Activated CD4-positive, CD25-positive, alpha-beta regulatory T cell treated with anti-CD3 and anti-CD28 coated beads, Interleukin-2, amount 50 U/mL, for 24 hours (primary cell): ENCODE measurements around the gene ZNF500.
"Not testable (repeated sequence)": the region's sequence is repeated elsewhere in the genome, so short reads cannot be mapped to it uniquely, and the experiment has no call there.

Source experiments
- ATAC-seq, 2 donors: fragments of 150-1000 bp; cut with Tn5 transposase; one replicate each; pipeline ENCODE4 v1.10.0; 2021; ENCODE audit warnings: mild to moderate bottlenecking in 1 of 2, moderate library complexity in 1 of 2

Gene ZNF500

DNA sequence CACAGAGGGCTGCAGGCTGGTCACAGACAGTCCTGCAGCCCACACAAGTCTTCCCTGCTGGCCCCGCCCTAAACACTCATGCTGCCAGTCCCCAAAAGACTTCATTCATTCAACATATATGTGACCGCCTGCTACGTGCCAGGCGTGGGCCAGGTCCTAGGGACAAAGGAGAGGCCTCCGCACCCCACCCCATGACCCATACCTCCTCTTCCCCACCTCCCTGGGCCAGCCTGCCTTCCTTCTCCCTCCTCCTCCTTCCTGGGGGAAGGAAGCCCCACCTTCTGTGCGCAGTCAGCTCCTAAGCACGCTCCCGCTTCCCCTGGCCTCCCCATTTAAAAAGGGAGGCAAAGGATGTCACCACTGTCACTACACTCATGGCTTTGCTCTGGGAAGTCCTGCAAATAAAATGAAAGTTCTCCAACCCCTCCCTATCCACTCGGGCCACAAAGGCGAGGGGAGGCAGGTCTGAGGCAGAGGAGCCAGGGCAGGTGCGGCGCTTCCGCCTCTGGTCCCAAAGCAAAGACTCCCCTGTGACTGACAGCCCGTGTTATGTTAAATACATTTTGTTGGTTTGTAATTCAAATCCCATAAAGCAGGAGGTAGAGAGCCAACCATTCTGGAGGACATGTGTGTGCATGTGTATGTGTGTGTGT lies 23.6 kb downstream of the ZNF500 start:
- ATAC-seq, result no peak

DNA sequence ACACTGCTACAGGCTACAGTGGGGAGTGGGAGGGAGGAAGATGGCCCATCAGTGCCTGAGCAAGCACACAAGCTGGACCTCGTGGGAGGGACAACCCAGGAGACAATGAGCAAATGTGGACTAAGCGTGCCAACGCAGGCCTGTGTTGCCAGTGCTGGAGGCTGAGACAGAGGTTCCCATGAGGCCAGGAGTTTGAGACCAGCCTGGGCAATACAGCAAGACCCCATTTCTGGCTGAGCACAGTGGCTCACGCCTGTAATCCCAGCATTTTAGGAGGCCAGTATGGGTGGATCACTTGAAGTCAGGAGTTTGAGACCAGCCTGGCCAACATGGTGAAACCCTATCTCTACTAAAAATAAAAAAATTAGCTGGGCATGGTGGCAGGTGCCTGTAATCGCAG lies 28.6 kb downstream of the ZNF500 start:
- ATAC-seq, result not testable (repeated sequence)

DNA sequence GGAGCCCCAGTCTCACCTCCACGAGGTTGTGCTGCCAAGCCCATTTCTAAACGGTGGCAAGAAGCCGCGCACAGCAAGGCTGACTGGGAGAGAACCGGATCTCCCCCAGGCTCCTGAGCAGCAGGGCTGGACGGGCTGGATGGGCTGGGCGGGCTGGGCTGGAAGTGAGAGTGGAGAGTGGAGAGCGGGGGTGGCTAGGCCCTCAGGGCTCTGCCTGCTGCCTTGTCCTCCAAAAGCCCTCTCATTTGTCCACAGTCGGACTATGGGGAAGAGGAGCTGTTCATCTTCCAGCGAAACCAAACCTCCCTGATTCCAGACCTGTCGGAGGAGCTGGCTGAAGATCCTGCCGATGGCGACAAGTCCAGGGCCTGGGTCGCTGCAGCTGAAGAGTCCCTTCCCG lies 29.4 kb downstream of the ZNF500 start:
- no peak for ATAC-seq

DNA sequence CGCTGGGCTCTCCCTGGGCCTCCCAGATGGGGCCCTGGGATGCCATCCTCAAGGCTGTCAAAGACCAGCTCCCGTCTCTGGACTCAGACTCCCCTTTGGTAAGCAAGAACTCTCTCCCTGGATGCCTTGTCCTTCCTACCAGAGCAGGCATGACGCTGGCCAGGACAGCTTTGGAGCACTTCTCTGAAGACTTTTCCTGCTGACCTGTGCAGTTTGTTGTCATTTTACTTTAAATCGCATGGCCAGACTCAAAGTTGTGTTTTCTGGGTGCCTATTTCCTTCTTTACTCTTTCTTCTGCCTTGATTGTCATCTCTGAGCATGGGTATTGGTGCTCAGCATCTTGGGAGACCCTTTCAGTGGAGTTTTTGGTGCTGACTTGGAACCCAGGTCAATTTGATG lies 30.4 kb downstream of the ZNF500 start:
- no peak for ATAC-seq

DNA sequence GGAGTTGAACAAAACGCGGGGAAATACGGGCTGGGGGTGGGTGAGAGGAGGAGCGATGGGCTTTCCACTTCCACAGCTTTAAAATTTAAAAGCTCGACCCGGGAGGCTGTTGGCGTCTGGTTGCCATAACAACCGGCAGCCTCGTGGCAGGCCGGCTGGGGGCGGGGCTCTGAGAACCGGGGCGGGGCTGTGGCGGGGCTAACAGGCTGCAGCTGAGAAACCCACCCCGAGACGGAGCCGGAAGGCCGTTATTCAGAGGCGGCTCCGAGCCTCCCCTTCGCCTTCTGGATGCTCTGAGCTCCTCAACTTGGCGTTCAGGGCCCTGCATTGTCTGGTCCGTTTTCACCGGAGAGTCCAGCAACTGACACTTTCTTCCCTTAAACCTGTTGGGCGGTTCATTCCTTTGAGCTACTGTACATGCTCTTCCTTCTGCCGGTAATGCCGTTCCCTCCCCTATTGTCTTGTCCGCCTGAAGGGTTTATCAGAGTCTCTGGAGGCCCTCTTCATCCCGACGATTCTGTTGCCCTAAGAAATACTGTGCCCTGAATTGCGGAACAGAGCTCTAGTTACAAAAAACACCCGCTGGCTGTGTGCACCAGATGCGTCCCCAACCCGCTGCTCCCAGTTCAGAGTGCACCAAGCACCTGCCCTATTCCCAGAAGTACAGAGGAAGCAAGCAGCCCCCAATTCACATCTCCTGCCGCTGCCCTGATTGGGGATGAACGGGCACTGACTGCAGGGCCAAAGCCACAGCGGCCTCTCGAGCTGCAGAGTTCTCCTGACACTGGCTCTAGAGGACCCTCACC lies 32.0 kb downstream of the ZNF500 start:
- peak; percentile 77 to 78 for ATAC-seq

DNA sequence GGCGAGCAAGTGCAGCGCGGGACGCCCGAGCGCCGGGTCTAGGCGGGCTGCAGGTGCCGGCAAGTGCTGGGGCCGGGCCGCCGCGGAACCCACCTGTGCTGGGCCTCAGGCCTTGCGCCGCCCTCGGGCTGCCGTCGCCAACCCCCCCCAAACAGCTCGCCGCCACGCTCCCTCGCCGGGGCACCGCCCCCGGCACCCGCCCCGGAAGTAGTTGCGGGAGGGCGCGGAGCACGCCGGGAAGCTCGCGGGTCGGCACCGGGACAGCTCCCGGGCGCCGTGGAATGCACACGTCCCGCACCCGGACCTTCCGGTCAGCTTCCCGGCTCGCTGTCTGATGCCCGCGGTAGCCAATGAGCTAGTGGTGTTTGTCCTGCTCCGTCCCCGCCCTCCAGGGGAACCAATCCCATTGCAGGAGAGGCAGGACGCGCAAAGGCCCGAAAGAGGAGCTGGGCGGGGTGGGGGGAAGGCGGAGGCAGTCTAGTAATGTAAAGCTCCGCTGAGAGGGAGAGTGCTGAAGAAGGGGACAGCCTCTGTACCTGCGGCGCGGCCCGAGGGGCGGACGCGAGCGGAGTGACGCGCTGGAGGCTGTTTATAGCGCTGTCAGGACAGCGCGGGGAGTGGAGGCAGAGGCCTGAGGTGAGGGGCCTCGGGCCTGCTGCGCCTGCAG lies 32.8 kb downstream of the ZNF500 start, which contains the start of the genes ANKS3 and DNAAF8:
TSS of gene ANKS3 (minus strand) at position 209 of the 667 bp plus-strand sequence. CDS start 4,122 bp downstream, outside the sequence.
TSS of gene DNAAF8 (plus strand) at position 475 of the 667 bp plus-strand sequence. CDS start 1,978 bp downstream, outside the sequence.
- peak; percentile 84 for ATAC-seq

DNA sequence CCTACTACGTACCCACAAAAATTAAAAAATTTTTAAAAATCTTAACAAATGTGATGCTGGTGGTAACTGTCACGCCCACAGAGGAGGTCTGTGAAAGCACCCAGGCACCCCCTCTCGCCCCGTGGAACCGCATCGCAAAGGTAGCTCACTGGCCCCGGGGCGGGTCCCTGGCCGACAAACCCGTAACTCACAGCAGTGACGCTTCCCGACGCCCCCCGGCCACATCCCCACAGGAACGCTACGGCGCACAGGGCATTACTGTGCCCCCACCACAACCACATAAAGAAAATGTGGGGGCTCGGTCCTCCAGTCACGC lies 33.3 kb downstream of the ZNF500 start:
- ATAC-seq, result peak in 1 of 2 donors; percentile 6

DNA sequence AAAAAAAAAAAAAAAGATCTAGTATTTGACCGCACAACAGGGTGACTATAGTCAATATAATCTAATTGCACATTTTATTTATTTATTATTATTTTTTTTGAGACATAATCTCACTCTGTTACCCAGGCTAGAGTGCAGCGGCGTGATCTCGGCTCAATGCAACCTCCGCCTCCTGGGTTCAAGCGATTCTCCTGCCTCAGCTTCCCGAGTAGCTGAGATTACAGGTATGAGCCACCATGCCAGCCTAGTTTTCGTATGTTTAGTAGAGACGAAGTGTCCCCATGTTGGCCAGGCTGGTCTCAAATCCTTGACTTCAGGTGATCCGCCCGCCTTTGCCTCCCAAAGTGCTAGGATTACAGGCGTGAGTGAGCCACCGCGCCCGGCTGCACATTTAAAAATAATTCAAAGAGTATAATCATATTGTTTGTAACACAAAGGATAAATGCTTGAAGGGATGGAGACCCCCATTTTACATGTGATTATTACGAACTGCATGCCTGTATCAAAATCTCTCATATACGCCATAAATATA lies 33.7 kb downstream of the ZNF500 start:
- ATAC-seq, result no peak

DNA sequence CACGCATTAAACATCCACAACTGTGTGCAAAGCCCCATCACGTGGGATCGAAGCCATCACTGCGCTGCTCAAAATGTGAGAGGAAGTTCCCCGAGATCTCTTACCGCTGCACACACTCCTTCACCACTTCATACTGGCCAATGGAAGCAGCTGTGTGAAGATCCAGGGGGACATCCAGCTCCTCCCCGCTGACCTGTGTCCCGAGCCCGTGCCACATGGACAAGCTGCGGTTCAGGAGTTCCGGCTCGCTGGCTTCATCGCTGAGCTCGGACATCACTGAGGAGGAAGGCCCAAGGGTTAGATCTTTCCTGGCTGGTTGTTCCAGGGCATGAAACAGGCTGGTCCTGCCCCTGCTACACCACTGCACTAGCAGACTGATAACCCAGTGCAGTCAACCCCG lies 37.1 kb downstream of the ZNF500 start:
- no peak for ATAC-seq

DNA sequence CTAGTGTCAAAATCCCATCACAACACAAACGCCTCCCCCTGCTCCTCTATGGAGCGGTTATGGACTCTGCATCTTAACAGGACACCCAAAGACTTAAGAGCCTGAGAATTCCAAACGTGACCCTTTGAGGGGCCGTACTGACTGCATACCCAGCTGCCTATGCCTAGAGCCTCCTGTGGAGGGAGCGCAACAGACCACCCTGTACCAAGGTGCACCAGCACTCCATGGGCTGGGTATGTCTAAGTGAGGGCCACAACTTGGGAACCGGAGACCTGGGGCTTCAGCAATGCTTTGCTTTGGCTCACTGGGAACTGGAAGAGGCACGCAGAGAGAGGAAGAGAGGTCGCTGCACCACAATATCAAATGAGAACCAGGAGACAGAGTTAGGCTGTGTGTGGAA lies 38.3 kb downstream of the ZNF500 start:
- no peak for ATAC-seq

DNA sequence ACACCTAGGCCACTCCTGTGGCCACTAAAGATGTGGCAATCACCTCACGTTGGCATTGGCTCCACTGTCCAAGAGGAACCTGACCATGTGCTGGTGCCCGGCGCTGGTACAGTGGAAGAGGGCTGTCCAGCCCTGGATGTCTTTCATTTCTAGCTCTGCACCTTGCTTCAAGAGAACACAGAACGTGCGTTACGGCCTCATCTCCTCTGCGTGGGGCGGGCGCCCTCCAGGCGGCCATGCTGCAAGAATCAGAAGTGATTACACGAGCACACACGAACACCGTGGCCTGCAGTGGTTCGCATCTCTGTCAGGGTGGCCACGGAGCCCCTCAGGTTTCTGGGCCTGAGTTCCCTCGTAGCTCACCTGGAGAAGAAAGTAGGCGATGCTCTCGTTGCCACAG lies 40.3 kb downstream of the ZNF500 start:
- ATAC-seq, result no peak

DNA sequence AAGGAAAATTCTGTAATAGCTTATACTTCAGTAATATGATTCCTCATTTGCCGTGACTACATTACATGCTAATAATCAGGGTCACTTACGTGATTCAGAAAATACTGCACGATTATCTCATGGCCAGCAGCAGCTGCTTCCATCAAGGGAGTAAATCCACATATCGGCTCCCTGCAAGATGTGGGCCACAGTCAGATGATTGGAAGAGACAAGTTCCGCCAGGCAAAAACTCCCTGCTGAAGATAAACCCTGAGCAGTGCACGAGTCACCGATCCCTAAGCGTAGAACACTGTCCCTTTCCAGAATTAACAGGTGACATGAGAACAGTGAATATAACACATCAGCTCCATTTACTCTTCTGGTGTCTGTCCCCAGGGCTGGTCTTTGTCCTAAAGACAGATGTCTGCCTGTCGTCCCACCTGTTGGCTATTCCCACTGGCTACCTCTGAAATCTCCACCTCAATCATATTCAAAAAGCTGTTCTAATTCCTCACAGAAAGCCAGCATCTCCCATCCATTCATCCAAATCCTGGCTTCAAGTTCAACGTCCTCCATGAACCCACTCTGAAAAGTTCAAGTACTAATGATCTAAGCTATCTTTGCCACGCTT lies 42.2 kb downstream of the ZNF500 start:
- no peak for ATAC-seq

DNA sequence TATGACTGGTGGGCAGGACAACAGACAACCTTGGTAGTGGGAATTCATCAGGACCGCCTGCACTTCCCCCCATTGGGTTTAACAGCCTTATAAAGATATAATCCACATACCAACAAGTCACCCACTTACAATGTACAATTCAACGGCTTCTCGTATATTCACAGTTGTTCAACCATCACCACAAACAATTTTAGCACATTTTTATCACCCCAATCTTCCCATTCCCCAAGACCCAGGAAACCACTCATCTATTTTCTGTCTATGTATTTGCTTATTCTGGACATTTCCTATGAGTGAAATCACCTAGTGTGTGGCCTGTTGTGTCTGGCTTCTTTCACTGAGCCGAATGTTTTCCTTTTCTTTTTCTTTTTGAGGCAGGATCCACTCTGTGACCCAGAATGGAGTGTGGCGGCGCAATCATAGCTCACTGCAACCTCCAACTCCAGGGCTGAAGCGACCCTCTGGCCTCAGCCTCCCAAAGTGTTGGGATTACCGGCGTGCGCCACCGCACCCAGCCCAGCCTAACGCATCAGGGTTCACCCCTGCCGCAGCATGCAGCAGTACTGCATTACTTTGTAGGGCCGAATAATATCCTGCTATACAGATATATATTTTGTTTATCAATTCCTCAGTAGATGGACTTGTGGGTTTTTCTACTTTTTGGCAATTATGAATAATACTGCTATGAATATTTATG lies 43.7 kb downstream of the ZNF500 start:
- no peak for ATAC-seq

DNA sequence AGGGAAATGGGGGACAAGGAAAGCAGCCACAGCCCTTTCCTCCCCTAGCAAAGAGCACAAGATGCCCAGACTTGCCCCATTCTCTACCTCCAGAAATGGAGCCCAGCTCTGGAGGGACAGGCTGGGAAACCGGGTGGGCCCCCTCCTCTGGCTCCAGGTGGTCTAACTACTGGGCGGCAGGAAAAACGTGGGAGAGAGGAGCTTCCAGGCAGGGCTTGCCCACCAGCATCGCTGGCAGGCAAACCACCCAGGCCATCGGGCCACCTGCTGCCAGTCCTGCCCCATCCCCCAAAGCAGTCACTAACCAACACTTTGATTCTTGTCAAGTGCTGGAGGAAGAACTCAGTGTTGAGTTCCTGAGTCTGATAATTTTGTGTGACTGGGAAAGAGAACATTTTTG lies 48.5 kb downstream of the ZNF500 start:
- no peak for ATAC-seq

DNA sequence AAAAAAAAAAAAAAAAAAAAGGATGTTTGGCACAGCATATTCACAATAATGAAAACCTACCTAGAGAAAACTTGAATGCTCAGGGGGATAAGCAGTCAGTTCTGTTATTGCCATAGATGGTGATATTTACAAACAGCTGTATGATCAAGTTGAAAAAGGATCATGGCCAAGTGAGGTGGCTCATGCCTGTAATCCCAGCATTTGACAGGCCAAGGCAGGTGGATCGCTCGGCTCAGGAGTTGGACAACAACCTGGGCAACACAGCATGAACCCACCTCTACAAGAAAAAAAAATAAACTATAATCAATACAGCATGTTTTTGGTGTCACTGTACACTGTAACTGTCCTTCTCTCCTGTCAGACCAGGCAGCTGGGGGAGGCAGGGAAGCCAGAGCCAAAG lies 52.0 kb downstream of the ZNF500 start:
- no peak for ATAC-seq

DNA sequence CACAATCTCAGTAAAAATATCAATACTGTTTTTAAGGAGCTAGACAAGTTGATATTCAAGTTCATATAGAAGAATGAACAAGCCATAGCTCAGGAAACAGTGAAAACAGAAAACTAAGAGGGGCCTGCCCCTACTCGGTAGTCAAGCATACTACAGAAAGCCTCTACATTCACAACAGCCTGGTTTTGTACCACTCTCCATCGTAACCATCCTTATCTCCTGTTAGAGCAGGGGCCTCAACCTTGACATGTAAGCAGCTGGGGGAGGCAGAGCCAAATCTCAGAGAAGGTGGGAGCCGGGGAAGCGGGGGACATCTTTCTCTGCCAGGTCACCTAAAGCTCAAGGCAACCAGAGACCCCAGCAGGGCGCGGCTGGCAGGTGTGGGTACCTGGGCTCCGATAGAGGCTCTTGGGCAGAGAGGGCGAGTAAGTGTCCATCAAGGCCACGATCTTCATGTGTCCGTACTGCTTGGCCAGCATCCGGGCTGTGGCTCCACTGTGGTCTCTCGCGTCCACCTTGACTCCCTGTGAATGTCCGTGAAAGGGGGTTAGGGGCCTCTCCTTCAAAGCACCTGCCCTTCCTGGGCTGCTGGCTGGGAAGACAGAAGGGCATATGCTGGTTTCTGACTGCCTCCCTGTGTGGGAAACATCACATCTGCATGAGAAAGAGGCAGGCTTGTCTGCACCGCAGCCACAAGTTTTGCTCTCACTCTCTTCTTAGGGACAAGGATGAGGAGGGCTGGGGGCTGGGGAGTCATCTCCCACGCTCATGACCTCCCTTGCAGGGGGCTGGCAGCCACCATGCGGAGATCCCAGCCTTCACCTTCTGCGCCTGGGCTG lies 53.1 kb downstream of the ZNF500 start:
- ATAC-seq, result no peak

DNA sequence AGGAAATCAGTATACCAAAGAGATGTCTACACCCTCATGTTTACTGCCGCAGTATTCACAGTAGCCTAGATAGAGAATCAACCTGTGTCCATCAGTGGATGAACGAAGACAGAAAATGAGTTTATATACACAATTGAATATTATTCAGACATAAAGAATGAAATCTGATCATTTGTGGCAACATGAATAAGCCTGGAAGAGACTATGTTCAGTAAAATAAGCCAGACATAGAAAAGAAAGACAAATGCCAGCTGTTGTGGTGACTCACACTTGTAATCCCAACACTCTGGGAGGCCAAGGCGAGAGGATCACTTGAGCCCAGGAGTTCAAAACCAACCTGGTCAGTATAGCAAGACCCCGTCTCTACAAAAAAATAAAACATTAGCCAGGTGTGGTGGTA lies 57.5 kb downstream of the ZNF500 start:
- no peak for ATAC-seq

DNA sequence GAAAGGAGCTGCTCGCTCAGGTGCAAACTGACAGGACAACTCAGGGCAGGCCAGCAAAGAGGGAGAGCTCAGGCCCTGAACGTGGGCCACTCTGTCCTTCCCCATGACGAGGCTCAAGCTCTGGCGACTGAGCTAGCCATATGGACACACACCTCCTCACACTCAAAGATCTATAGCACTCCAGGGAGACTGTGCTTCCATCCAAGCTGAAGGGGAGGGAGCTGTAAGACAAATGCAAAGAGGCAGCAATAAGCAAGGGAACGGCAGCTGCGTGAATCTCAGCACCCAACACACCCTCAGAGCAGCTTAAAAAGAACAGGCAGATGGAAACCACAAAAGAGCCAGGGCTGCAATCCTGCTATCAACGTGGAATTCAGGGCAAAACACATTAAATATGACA lies 60.1 kb downstream of the ZNF500 start:
- ATAC-seq, result no peak

DNA sequence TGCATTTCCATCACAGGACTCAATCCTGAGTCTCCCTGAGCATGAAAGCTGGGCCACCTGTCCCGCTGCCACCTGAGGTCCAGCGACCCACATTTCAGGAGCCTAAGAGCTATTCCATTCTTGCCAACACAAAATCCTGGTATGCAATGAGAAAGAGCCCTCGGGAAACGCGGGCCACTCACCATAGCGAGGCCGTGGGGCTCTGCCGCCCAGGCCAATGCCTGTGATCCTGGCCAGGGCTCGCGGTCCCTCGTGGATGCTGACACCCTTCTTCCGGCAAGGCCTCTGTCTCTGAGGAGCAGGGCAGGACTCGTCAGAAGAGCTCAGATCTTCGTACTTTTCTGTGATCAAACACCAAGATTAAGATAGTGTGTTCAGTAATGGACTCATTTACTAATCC lies 62.0 kb downstream of the ZNF500 start:
- ATAC-seq, result no peak

DNA sequence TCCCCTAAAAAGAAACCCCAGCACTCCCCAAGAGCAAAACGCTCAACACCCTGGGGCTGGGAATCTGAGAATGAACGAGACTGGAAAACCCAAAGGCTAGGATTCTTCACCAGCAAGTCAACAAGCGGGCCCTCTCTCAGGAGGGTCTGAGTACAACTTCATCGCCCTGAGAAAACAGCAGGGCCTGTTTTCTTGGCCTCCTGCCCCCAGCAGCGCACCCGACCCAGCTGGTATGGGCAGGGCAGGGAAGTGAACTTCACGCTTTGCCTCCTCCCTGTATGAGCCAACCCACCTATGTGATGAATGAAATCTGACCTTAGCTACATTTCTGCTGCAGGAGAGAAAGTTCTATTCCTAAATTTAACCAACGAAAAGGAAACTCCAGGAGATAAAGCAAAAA lies 62.5 kb downstream of the ZNF500 start:
- no peak for ATAC-seq

DNA sequence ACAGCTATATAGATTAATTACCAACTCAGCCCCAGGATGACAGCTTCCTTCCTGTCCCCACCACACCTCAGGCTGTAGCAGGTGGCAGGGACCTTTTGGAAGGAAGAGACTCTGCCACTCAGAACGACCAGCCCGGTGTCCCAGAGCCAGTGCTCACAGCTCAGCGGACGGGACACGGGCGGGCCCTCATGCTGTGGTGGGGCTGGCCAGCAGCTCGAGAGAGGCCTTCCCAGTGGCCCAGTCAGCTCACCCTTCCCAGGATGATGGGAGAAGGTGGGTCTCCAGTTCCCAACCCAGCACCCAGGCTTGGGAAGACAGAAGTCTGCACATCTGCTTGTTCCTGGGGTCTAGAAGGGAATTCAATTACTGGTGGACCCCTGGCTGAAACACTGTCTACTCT lies 63.1 kb downstream of the ZNF500 start:
- no peak for ATAC-seq

DNA sequence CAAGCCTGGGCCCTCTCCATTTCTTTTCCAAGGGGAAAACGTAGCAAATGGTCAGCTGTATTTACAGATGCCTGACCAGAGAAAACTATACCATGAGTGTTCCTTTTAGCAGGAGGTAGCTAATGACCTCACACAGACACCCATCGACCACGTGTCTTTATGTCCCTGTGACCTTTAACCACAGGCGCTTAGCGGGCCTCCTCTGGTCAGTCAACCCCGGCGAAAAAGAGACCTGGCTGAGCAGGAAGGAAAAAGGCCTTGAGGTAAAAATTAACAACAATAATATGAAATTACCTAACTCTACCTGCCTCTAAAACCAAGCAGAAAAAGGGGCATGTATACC lies 64.5 kb downstream of the ZNF500 start:
- no peak for ATAC-seq
